GM10266 (cell line): ENCODE measurements around the gene AOPEP.

Experiments used
- DNase-seq: peaks from one replicate; pipeline ENCODE4 v3.0.0; 2012; ENCODE audit errors: extremely low spot score
- TF ChIP-seq, protein P1 (sequence below): IDR thresholded peaks from 2 replicates; pipeline ENCODE4 v1.5.1; 2012; ENCODE audit warnings: mild to moderate bottlenecking, low read depth; ENCODE audit not compliant: control insufficient read depth, insufficient read depth; ENCODE audit errors: missing control alignments

AOPEP gene

GRCh38 chr9:94926431-94926800, 199.9 kb downstream of the AOPEP start:
- TF ChIP-seq, protein P1, sequence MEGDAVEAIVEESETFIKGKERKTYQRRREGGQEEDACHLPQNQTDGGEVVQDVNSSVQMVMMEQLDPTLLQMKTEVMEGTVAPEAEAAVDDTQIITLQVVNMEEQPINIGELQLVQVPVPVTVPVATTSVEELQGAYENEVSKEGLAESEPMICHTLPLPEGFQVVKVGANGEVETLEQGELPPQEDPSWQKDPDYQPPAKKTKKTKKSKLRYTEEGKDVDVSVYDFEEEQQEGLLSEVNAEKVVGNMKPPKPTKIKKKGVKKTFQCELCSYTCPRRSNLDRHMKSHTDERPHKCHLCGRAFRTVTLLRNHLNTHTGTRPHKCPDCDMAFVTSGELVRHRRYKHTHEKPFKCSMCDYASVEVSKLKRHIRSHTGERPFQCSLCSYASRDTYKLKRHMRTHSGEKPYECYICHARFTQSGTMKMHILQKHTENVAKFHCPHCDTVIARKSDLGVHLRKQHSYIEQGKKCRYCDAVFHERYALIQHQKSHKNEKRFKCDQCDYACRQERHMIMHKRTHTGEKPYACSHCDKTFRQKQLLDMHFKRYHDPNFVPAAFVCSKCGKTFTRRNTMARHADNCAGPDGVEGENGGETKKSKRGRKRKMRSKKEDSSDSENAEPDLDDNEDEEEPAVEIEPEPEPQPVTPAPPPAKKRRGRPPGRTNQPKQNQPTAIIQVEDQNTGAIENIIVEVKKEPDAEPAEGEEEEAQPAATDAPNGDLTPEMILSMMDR = no peak
- no peak for DNase-seq

DNA sequence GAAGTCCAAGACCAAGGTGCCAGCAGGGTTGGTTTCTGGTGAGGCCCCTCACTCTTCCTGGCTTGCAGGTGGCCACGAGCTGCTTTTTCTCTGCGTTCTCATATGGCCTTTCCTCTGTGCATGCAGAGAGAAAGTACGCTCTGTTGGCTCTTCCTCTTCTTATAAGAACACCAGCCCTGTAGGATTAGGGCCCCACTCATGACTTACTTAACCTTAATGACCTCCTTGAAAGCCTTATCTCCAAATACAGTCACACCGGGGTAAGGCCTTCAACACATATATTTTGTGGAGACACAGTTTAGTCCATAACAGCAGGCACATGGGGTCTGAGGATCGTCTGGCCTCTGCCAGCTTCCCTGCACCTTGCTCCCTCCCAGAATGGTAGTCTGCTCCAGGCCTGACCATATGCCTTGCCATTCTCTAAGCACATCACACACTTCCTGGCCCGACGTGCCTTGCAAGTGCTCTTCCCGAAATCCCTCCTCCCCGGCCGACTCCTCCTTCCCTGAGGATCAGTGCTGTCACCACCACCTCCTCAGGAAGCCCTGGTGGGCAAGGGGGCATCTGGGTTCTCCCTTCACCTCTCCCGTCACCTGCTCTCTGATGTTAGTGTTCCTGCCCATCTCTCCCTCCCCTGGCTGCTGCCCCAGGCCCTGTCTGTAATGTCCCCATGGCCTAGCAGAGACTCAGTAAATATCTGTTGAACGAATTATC, 200.7 kb downstream of the AOPEP start:
- DNase-seq = no peak
- TF ChIP-seq, protein P1 = no peak

- TF ChIP-seq, protein P1 = no peak
- no peak for DNase-seq
Observed at GRCh38 chr9:94927762-94928670, 201.5 kb downstream of the AOPEP start.

- TF ChIP-seq, protein P1 = no peak
- no peak for DNase-seq
Observed at GRCh38 chr9:94928691-94929368, 202.3 kb downstream of the AOPEP start.

DNA sequence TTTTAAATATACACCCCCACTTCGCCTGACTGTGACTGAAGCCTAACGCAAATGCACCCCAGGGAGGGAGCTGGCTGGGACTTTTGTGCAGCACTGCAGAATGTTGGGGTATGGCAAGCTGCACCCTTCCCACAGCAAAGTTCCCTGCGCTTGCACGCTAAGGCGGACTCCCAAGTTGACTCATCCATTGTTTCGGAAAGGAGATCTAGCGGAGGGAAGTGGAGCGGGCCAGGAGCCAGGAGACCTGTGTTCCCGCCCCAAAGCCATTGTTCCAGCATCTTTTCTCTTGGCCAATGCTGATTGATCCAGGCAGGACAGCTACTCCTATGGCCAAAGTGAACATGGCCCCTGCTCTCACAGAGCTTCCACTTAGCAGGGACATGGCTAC, 202.9 kb downstream of the AOPEP start:
- no peak for DNase-seq
- TF ChIP-seq, protein P1 = no peak

GRCh38 chr9:94931036-94931633, 204.6 kb downstream of the AOPEP start:
- no peak for DNase-seq
- TF ChIP-seq, protein P1 = no peak
